HL-60/S4 (cell line): ENCODE results near the gene CAMSAP3.

ENCODE experiments used
- in situ Hi-C: fragments of 300-500 bp; cut with MboI; formaldehyde crosslinking; loops from 2 replicates; pipeline ENCODE4 v1.14.3; 2022; ENCODE audit warnings: low sequenced_read_pairs

CAMSAP3 gene

GRCh38 chr19:7612282-7613274, 16.9 kb downstream of the CAMSAP3 start:
- in situ Hi-C loops, result no loop called here

GRCh38 chr19:7614859-7615741, 19.4 kb downstream of the CAMSAP3 start:
- in situ Hi-C loops, result no loop called here

DNA sequence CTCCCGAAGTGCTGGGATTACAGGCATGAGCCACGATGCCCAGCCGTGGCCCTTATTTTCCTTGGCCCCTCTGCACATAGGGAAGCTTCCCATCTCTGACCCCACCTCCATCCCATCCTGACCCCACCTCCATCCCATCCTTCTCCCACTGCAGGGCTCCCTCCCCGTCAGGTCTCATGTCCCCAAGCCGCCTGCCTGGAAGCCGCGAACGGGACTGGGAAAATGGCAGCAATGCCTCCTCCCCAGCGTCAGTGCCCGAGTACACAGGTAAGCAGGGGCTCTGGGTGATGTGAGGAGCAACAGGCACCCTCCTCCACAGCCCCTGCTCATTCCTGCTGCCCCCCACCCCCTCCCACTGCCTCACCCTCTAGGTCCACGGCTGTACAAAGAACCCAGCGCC, 21.5 kb downstream of the CAMSAP3 start:
- in situ Hi-C loops, result no loop called here

- in situ Hi-C loops, result no loop called here
Observed at GRCh38 chr19:7617735-7618134, 22.1 kb downstream of the CAMSAP3 start.

DNA sequence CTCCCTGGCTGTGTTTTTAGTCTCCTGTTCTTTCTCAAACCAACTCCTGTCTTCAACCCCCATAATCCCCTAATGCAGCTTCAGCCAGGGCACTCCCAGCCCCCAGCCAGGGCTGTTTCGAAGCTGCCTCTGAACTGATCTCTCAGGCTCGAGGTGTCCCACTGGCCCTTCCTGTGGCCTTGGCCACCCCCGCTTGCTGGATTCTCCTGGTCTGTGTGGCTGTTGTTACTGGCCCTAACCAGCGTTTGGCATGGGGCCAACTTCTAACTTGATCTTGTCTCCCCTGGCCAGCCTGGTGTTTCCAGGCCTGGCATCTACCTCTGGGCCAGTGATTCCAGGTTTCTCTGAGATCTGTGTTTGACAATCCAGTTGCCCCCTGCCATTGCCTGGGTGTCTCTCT, 22.7 kb downstream of the CAMSAP3 start:
- in situ Hi-C loops, result no loop called here

DNA sequence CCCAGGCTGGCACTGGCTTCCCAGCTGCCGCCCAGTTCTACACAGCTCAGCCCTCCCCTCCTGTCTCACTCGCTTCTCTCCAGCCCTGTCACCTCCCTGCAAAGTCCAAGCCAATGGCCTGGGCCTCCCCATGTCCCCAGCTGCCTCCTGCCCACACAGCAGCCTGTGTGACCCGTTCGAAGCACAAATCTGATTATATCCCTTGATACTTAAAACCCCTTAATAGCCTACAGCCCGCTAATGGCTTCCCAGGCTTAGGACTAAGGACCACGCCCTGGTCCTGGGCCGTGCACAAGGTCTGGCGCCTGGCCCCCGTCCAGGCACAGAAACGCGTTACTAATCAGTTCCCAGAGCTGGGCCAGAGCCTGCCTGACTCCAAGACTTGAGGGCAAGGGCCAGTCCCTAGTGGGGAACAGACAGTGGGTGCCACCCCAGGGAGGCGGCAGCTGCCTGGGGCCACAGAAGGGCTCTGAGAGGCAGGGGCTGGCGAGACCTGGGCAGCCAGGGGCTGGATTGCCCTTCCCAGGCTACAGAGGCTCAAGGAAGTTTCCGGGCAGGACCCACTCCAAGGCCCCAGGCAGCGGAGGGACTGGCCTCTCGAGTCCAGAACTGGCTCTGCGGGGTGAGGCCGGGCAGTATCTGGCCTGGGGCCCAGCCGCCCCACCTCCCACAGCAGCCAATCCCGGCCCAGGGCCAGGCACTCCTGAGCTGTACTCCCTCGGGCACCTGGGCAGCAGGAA, 23.3 kb downstream of the CAMSAP3 start:
- in situ Hi-C loops, result no loop called here

DNA sequence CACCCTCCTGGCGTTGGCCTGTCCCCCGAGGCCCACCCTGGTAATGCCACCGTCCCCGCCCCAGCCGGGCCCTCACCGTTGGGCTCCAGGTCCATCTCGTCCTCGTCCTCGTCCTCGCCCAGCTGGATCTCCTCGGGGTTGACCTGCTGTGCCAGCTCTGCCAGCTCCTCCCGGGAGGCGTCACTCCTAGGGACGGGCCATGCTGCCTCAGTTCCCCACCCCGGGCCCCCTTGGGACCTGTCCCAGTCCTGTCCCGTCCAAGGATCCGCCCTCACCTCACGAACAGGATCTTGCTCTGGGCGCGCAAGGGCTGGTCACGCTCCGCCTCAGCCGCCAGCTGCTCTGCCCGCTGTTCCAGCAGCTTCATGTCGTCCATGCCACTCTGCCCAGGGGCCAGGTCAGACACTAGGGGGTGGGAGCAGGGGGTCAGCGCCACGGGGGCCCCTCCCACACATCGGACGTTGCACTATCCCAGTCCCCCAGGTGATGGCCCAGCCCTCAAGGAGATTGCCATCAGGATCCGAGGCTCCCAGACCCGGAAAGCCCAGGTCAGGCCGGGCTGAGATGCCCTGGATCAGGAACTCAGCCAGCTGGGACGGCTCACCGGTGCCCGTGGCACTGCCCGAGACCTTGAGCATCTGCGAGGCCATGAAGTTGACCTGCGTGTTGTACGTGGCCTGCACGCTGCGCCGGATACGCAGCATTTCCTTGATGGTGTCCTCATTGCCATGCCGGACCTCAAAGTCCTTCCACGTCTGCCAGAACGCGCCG, 24.2 kb downstream of the CAMSAP3 start:
- in situ Hi-C loops, result no loop called here

DNA sequence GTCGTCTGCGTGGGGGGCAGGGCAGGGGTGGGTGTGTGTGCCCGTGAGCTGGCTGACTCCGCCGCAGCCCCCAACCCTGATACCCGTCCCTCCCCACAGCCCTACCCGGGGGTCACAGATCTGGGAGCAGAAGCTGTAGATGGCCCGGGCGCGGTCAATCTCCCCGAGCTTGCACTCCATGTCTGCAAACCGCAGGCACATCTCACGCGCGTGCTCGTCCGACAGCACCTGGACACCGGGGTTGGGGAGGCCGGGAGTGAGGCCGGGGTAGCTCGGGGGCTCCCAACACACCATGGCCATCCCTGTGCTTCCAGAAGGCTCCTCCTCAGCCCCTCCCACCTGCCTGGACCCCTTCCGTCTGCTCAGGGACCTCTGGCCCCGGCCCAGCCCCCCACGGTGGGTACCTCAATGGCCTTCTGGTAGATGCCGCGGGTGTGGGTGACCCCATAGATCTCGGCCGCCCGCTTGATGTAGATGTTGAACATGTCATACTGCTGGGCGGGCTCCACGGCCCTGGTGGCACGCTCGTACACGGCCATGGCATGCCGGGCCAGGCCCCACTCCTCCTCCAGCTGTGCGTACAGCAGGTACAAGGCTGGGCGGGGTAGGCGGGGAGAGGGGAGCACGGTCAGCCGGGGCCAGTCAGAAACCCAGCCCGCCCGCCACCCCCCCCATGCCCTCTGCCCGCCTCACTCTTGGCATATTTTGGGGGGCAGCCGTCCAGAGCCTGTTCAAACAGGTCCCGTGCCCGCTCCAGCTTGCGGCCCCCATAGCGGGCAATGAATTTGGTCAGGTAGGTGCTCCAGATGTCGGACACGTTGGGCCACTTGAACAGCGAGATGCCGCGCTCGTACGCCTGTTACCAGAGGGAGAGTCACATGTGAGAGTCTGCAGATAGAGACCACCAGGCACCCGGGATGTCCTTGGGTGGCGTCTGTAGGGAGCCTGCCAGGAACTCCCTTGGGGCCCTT, 25.1 kb downstream of the CAMSAP3 start:
- in situ Hi-C loops, result no loop called here

DNA sequence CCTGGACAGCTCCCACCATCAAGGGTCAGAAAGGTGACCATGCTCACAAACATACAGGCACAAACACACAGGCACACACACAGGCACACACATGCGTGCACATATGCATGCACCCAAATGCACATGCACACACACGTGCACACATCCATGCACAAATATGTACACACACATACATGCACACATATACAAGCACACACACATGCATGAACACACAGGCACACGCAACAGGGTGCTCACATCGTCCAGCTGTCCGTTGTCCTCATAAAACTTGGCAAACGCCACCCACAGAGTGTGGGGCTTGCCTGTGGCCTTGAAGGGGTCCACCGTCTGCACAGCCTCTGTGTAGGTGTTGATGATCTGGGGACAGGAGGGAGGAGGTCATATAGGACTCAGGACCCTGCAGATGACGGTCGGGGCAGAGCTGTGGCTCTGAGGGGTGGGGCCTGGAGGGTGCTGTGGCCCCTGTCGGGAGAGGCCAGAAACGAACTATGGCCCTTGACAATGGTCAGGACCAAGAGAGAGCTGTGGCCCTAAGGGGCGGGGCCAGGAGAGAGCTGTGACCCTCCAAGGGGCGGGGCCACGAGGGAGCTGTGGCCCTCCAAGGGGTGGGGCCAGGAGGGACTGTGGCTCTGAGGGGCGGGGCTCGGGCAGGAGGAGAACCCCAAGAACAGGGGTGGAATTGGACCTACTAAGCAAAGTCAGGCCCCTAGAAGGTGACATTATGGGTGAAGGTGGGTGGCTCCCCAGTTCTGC, 27.4 kb downstream of the CAMSAP3 start:
- in situ Hi-C loops, result no loop called here

DNA sequence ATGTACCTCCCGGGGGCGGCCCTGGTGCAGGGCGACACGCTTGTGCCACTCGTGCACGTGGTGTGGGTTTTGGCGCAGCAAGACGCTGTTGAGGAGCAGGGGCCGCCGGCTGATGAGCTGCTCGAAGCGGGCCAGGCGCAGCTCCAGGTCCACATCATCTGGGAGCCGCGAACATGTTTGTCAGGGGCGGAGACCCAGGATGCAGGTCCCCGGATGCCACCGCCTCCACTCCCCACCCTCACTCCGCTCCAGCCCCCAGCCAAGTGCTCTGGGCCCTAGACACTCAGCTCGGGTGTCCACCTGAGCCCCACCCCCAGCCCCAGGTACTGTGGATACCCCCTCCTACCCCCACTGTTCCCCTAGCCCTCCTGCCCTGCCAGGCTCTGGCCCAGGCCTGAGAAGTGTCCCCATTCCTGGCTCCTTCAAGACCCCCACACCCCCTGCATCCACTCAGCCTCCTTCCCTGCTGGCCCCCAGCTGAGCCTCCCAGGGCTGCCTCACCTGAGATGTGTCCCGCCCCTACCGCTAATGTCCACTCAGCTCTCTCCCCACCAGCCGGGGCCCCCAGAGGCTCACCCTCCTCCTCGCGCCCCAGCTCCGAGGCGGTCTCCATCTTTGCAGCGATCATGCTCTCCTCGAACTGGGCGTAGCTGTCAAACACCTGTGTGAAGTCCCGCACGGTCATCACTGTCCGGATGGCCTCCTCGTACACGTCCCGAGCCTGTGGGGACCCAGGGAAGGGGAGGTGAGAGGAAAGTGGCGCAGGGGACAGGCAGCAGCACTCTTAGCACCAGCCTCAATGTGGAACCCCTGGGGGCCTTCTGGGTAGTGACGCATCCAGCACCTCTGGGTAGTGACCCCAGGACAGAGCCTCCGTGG, 28.3 kb downstream of the CAMSAP3 start:
- in situ Hi-C loops, result no loop called here

DNA sequence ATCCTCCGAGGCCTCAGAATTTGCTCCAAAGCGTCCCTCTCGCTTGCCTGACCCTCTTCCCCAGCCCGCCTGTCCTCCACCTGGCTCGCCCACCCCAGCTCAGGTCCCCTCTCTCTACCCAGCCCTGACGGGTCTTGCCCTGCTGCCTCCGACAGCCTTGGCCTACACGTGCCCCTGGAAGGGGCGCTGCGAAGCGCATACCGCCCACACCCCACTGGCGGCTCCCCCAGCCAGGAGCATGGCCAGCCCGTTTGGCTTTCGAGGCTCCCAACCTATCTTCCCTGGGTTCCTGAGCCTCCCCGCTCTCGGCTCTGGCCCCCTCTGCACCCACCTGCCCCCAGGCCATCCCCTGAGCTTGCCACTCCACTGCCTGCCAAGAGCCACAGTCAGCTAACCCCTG, 29.1 kb downstream of the CAMSAP3 start:
- in situ Hi-C loops, result no loop called here

DNA sequence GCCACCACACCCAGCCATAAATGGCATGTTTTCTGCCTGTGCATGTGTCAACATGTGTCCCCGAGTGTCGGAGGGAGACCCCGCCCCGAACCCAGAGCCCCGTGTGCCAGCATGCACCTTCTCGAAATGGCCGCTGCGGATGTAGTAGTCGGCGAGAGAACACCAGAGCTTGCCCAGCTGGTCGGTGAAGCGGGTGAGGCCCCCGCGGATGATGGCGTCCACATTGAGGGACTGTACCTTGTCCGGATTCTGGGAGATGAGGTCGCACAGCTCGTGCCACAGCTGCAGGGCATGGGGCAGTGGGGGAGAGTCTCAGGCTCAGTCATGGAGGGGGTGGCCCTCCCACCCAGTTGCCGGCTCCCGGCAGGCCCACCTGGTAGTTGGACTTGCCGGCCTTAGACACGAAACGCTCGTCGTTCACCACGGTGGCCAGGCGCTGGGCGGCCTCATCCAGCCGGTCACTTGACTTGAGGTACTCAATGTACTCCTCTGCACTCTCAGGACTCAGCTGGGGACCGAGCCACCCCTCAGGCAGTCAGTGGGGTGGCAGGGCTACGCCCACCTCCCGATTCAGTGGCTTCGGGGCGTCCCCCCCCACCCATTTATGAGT, 30.2 kb downstream of the CAMSAP3 start:
- in situ Hi-C loops, result no loop called here

- in situ Hi-C loops, result no loop called here
Observed at GRCh38 chr19:7627166-7627565, 31.5 kb downstream of the CAMSAP3 start.

DNA sequence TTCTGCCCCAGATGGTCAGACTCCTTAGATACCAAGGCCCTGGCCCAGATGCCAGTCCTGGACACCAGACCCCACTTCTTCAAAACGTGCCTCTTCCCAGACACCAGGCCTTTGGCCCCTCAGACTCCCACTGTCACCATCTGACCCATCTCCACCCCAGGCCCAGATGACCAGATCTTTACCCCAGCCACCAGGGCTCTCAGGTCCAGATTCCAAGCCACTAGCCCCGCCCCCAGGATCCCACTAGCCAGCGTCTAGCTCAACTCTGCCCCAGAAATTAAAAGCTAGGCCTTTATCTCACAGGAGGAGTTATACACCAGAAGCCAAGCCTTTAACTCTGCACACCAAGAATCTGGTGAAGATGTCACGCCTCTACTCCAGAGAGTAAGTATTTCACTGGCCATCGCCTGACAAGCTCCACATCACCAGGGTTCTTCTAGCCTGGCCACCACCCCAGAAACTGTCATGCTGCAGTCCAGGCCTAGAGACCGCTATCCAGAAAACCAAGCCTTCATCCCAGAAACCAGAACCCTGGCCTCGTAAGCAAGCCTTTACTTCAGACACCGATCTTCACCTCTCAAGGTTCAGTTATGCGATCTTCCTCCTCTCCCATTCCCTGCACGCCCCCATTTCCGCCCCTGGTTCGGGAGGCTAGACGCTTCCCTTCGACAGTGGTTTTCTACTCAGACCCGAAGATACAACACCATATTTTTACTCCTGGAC, 33.1 kb downstream of the CAMSAP3 start:
- in situ Hi-C loops, result no loop called here

- in situ Hi-C loops, result no loop called here
Observed at GRCh38 chr19:7629347-7630054, 33.8 kb downstream of the CAMSAP3 start, which contains the start of the genes PET100 and XAB2. Gene PET100, plus strand, starts transcription at chr19:7629793. Its CDS starts 41 bp downstream, at chr19:7629834. Gene XAB2, minus strand, starts transcription at chr19:7629545. Its CDS starts 18 bp downstream, at chr19:7629527.
